AG08395 (cell line): ENCODE results near the gene SERPINB12.
A peak's percentile ranks its signal among the peaks of the same experiment; 100 is the strongest.

Experiments used
- DNase-seq: peaks from one replicate; pipeline ENCODE4 v3.0.0; 2012; ENCODE audit warnings: mixed read lengths, low spot score

Gene SERPINB12

GRCh38 chr18:63603355-63603754, 61.2 kb downstream of the SERPINB12 start:
- DNase-seq, result no peak

- peak; percentile 33 for DNase-seq
Measured at GRCh38 chr18:63603772-63604171, 61.6 kb downstream of the SERPINB12 start.

- DNase-seq, result peak; percentile 15
Measured at GRCh38 chr18:63604791-63605567, 62.8 kb downstream of the SERPINB12 start.

GRCh38 chr18:63606526-63606925, 64.4 kb downstream of the SERPINB12 start:
- peak; percentile 29 for DNase-seq

- no peak for DNase-seq
Measured at GRCh38 chr18:63613420-63613819, 71.3 kb downstream of the SERPINB12 start.

- no peak for DNase-seq
Measured at GRCh38 chr18:63617049-63617914, 75.1 kb downstream of the SERPINB12 start.

- DNase-seq, result no peak
Measured at GRCh38 chr18:63617915-63618234, 75.7 kb downstream of the SERPINB12 start.
